ENCODE results near the gene SMARCD2. TPM values are rescaled to one million over a fixed set of nuclear protein-coding genes. Genes with fewer than 3 reads are reported as not detected.
A peak's percentile ranks its signal among the peaks of the same experiment; 100 is the strongest.

Gene SMARCD2
- total RNA-seq, 1 experiment from 2014 or later, result 50.6 TPM

- no peak for DNase-seq
- no peak for TF ChIP-seq CTCF (IDR thresholded peaks at IDR 0.05; ENCODE audit: unreplicated experiment)
- no peak overlapping the region for H3K27ac Mint-ChIP-seq (ENCODE audit: unreplicated experiment)
- no peaks in the 10 kb centered on the region for H3K27me3 Mint-ChIP-seq (ENCODE audit: unreplicated experiment)
- CTCF ChIA-PET, result interaction anchor here (0.7 kb wide), 1 partner anchor 76 kb away, joined by 3 read pairs; the partner anchor contains the start of gene DDX42
- peaks cover 14% of the 10 kb centered on the region for H3K36me3 Mint-ChIP-seq (ENCODE audit: insufficient read depth, unreplicated experiment)
- H3K9me3 Mint-ChIP-seq (ENCODE audit: low read depth, unreplicated experiment), result no peaks in the 10 kb centered on the region
- no peak overlapping the region for H3K4me3 Mint-ChIP-seq (ENCODE audit: low read depth, unreplicated experiment)
- BruUV-seq (replicated peaks), result no TSS peak
- intact Hi-C loops (cut with micrococcal nuclease; ENCODE audit: unreplicated experiment), result no loop called here
- no peaks in the 10 kb centered on the region for H3K4me1 Mint-ChIP-seq (ENCODE audit: low read depth, unreplicated experiment)
Measured at GRCh38 chr17:63850401-63850800, 7.9 kb upstream of the SMARCD2 start.

GRCh38 chr17:63848834-63849689 is 6.6 kb upstream of the SMARCD2 start:
- intact Hi-C loops (cut with micrococcal nuclease; ENCODE audit: unreplicated experiment), result no loop called here

GRCh38 chr17:63847525-63848249 is 5.2 kb upstream of the SMARCD2 start:
- H3K27ac Mint-ChIP-seq (ENCODE audit: unreplicated experiment), result peak overlapping the region; percentile 71
- H3K36me3 Mint-ChIP-seq (ENCODE audit: insufficient read depth, unreplicated experiment), result peaks cover 26% of the 10 kb centered on the region
- CTCF ChIA-PET, result no interaction called here
- H3K9me3 Mint-ChIP-seq (ENCODE audit: low read depth, unreplicated experiment), result no peaks in the 10 kb centered on the region
- no peaks in the 10 kb centered on the region for H3K4me1 Mint-ChIP-seq (ENCODE audit: low read depth, unreplicated experiment)
- no peaks in the 10 kb centered on the region for H3K27me3 Mint-ChIP-seq (ENCODE audit: unreplicated experiment)
- no peak for TF ChIP-seq CTCF (IDR thresholded peaks at IDR 0.05; ENCODE audit: unreplicated experiment)
- no peak for DNase-seq
- no TSS peak for BruUV-seq (replicated peaks)
- intact Hi-C loops (cut with micrococcal nuclease; ENCODE audit: unreplicated experiment), result no loop called here
- no peak overlapping the region for H3K4me3 Mint-ChIP-seq (ENCODE audit: low read depth, unreplicated experiment)

More at GRCh38 chr17:63848834-63849689, 6.6 kb upstream of the SMARCD2 start:
- peak overlapping the region; percentile 48 for H3K4me3 Mint-ChIP-seq (ENCODE audit: low read depth, unreplicated experiment)
- no peaks in the 10 kb centered on the region for H3K4me1 Mint-ChIP-seq (ENCODE audit: low read depth, unreplicated experiment)
- TF ChIP-seq CTCF (IDR thresholded peaks at IDR 0.05; ENCODE audit: unreplicated experiment), result peak; percentile 64
- CTCF ChIA-PET, result interaction anchor here (0.7 kb wide), 3 partner anchors 11 to 1346 kb away, joined by 3 to 10 read pairs (median 7); no protein-coding TSS in a partner anchor
- peak; percentile 92 for DNase-seq
- no TSS peak for BruUV-seq (replicated peaks)
- H3K36me3 Mint-ChIP-seq (ENCODE audit: insufficient read depth, unreplicated experiment), result peaks cover 14% of the 10 kb centered on the region
- H3K27me3 Mint-ChIP-seq (ENCODE audit: unreplicated experiment), result no peaks in the 10 kb centered on the region
- no peaks in the 10 kb centered on the region for H3K9me3 Mint-ChIP-seq (ENCODE audit: low read depth, unreplicated experiment)
- H3K27ac Mint-ChIP-seq (ENCODE audit: unreplicated experiment), result peak overlapping the region; percentile 84

GRCh38 chr17:63845509-63845908 is 3.0 kb upstream of the SMARCD2 start:
- Mint-ChIP-seq H3K4me3 (ENCODE audit: low read depth, unreplicated experiment) (no peak overlapping the region), H3K9me3 (ENCODE audit: low read depth, unreplicated experiment) (no peaks in the 10 kb centered on the region), H3K36me3 (ENCODE audit: insufficient read depth, unreplicated experiment) (peaks cover 47% of the 10 kb centered on the region), H3K27me3 (ENCODE audit: unreplicated experiment) (no peaks in the 10 kb centered on the region), H3K27ac (ENCODE audit: unreplicated experiment) (no peak overlapping the region), H3K4me1 (ENCODE audit: low read depth, unreplicated experiment) (peaks cover 8% of the 10 kb centered on the region)
- TF ChIP-seq CTCF (IDR thresholded peaks at IDR 0.05; ENCODE audit: unreplicated experiment), result no peak
- intact Hi-C loops (cut with micrococcal nuclease; ENCODE audit: unreplicated experiment), result no loop called here
- DNase-seq, result no peak
- CTCF ChIA-PET, result no interaction called here
- BruUV-seq (replicated peaks), result no TSS peak
